GM12878 (cell line): Measurements from ENCODE around the gene FLAD1. TPM values are rescaled to one million over a fixed set of nuclear protein-coding genes. Genes with fewer than 3 reads are reported as not detected.

ENCODE experiments used
- ATAC-seq: fragments of 200-7000 bp; cut with Tn5 transposase; 3 replicates; pipeline ENCODE4 v1.9.1; 2020; ENCODE audit warnings: mild to moderate bottlenecking, moderate library complexity
- BruUV-seq: library from RNA; stranded (reverse); fragments of 400-500 nt; replicated peaks from 2 replicates; lab custom pipeline; 2021; lab: Mats Ljungman, UMichigan
- CTCF ChIA-PET: fragments of 300-600 bp; sonication (Branson Sonifier 250); formaldehyde crosslinking; extraction: SDS; loops from one replicate; lab custom pipeline; 2021; ENCODE audit warnings: inconsistent platforms; lab: Yijun Ruan, JAX
- POLR2A ChIA-PET: fragments of 350-600 bp; formaldehyde crosslinking; extraction: SDS; loops from one replicate; lab custom pipeline; 2021; ENCODE audit warnings: inconsistent platforms; lab: Charles Lee
- RAD21 ChIA-PET: fragments of 300-600 bp; sonication (Branson Sonifier 250); formaldehyde crosslinking; loops from one replicate; lab custom pipeline; 2023; ENCODE audit warnings: antibody characterized with exemption; ENCODE audit not compliant: unreplicated experiment; lab: Charles Lee
- SMC1A ChIA-PET: fragments of 300-600 bp; sonication (Branson Sonifier 250); formaldehyde crosslinking; loops from one replicate; lab custom pipeline; 2023; ENCODE audit not compliant: unreplicated experiment, uncharacterized antibody; lab: Charles Lee
- DNase-seq: peaks from one replicate; pipeline ENCODE4 v3.0.0-alpha.2; 2011; ENCODE audit warnings: low read depth, low spot score
- FAIRE-seq: peaks from 3 replicates; lab custom pipeline; 2011; peaks lifted over from hg19 to GRCh38; lab: Jason Lieb, UNC
- H2AFZ ChIP-seq: 2 replicates; pipeline ENCODE4 v1.6.0; 2011; ENCODE audit warnings: low read depth, low read length, control low read depth; ENCODE audit not compliant: control insufficient read depth
- H3K27ac ChIP-seq: 2 replicates; pipeline ENCODE4 v1.5.1; 2011; ENCODE audit warnings: control low read depth; ENCODE audit not compliant: control insufficient read depth, insufficient read depth
- H3K27me3 ChIP-seq, 2 experiments: replicated peaks in 1 of 2; 2 replicates each; pipeline versions ENCODE4 v1.6.0 to v1.6.1; 2011; ENCODE audit warnings: low read length in 1 of 2; ENCODE audit not compliant: control insufficient read depth in 2 of 2, insufficient read depth in 2 of 2
- H3K36me3 ChIP-seq, 2 experiments: 2 replicates each; pipeline ENCODE4 v1.5.1; 2011; ENCODE audit warnings: low read length in 1 of 2; ENCODE audit not compliant: control insufficient read depth in 2 of 2, insufficient read depth in 2 of 2
- H3K4me1 ChIP-seq: 2 replicates; pipeline ENCODE4 v1.6.1; 2011; ENCODE audit warnings: mild to moderate bottlenecking, low read length, moderate library complexity, mixed read lengths; ENCODE audit not compliant: control insufficient read depth, insufficient read depth
- H3K4me2 ChIP-seq: 2 replicates; pipeline ENCODE4 v1.6.0; 2011; ENCODE audit warnings: control low read depth; ENCODE audit not compliant: control insufficient read depth, insufficient read depth
- H3K4me3 ChIP-seq: fragments of 200-600 bp; sonication (generic); 2 replicates; pipeline ENCODE4 v1.5.1; 2016
- H3K79me2 ChIP-seq: 2 replicates; pipeline ENCODE4 v1.6.0; 2011; ENCODE audit warnings: low read length; ENCODE audit not compliant: control insufficient read depth, insufficient read depth
- H3K9ac ChIP-seq: 2 replicates; pipeline ENCODE4 v1.8.0; 2011; ENCODE audit warnings: low read length, control low read depth, mixed read lengths; ENCODE audit not compliant: control insufficient read depth, insufficient read depth
- H3K9me3 ChIP-seq: replicated peaks from 3 replicates; pipeline ENCODE4 v1.5.1; 2011; ENCODE audit warnings: mild to moderate bottlenecking, low read length; ENCODE audit not compliant: control insufficient read depth, insufficient read depth
- H4K20me1 ChIP-seq: 2 replicates; pipeline ENCODE4 v1.6.0; 2011; ENCODE audit not compliant: control insufficient read depth, insufficient read depth
- BRCA1 ChIP-seq: IDR thresholded peaks from 2 replicates; pipeline ENCODE4 v1.6.1; 2011; ENCODE audit warnings: low read depth, low read length, improper control_type of control experiment
- CHD1 ChIP-seq: IDR thresholded peaks from 2 replicates; pipeline ENCODE4 v1.6.1; 2012; ENCODE audit warnings: low read depth, low read length, improper control_type of control experiment
- CREM ChIP-seq: IDR thresholded peaks from 2 replicates; pipeline ENCODE4 v1.6.1; 2014; ENCODE audit warnings: antibody characterized with exemption, low read depth
- GABPA ChIP-seq: IDR thresholded peaks from 2 replicates; pipeline ENCODE4 v1.6.1; 2014; ENCODE audit warnings: antibody characterized with exemption, low read depth, mild to moderate bottlenecking, inconsistent platforms
- MAX ChIP-seq: IDR thresholded peaks from 2 replicates; pipeline ENCODE4 v1.6.1; 2012; ENCODE audit warnings: low read depth, low read length, improper control_type of control experiment
- PML ChIP-seq: IDR thresholded peaks from 2 replicates; pipeline ENCODE4 v1.6.1; 2012; ENCODE audit warnings: low read length, inconsistent platforms
- POLR2AphosphoS2 ChIP-seq: IDR thresholded peaks from 2 replicates; pipeline ENCODE4 v1.6.1; 2011; ENCODE audit warnings: low read depth, mild to moderate bottlenecking, low read length, improper control_type of control experiment, moderate library complexity
- RB1 ChIP-seq: fragments of 450-650 bp; formaldehyde crosslinking; IDR thresholded peaks from 2 replicates; pipeline ENCODE4 v1.6.1; 2017; ENCODE audit warnings: mild to moderate bottlenecking, borderline replicate concordance
- SP1 ChIP-seq: IDR thresholded peaks from one replicate; pipeline ENCODE4 v1.6.1; 2011; ENCODE audit warnings: low read depth, low read length
- SPI1 ChIP-seq: IDR thresholded peaks from 2 replicates; pipeline ENCODE4 v1.6.1; 2011; ENCODE audit warnings: low read depth, mild to moderate bottlenecking, low read length, moderate library complexity, borderline replicate concordance; ENCODE audit not compliant: insufficient read depth
- ZNF592 ChIP-seq: fragments of 450-650 bp; IDR thresholded peaks from 2 replicates; pipeline ENCODE4 v1.6.1; 2017; ENCODE audit warnings: mild to moderate bottlenecking, moderate library complexity
- WGBS: methylation state at CpG from one replicate; pipeline ENCODE4 v1.1.6; 2016; ENCODE audit warnings: low lambda C conversion rate; ENCODE audit not compliant: insufficient replicate concordance, insufficient coverage; ENCODE audit errors: missing lambda C conversion rate; 5-methylcytosine and 5-hydroxymethylcytosine counted together
- in situ Hi-C: fragments of 300-500 bp; cut with MboI; formaldehyde crosslinking; loops from 9 replicates; pipeline ENCODE4 v1.14.3; 2018; ENCODE audit warnings: mixed read lengths
- intact Hi-C: fragments of 100-400 bp; cut with micrococcal nuclease; formaldehyde crosslinking; loops from one replicate; pipeline ENCODE4 v1.14.2; 2022; ENCODE audit not compliant: unreplicated experiment
- polyA plus RNA-seq, 11 experiments: library from polyadenylated mRNA; depleted of rRNA in 4 of 11; unstranded in 6 of 11; stranded (reverse) in 5 of 11; fragments of >200 nt; fragmentation: Nextera tagmentation in 4 of 11; fragmentation: Illumina TruSeq in 1 of 11; extraction: Ambion mirVana in 4 of 11; extraction: Trizol in 1 of 11; gene quantifications; 1 replicate in 1 of 11; 2 replicates in 10 of 11; pipeline versions ENCODE4 v1.2.1 to v1.2.3, GENCODE V29; 2011 to 2016; ENCODE audit warnings: inconsistent platforms in 2 of 11, missing spikeins in 2 of 11, low read depth in 1 of 11
- total RNA-seq, 4 experiments: library from RNA; depleted of rRNA in 3 of 4; stranded (reverse); fragments of >200 nt in 3 of 4; fragmentation: Illumina TruSeq in 1 of 4; extraction: Trizol in 1 of 4; gene quantifications; 2 replicates each; pipeline versions ENCODE4 v1.2.1 to v1.2.3, GENCODE V29; 2013 to 2021

Gene FLAD1
- total and polyA plus RNA-seq, 10 of the 15 experiments (the other 5 are each of a cell fraction or from before 2014, with no cell fraction given) = 22.9 to 93.4 (median 56.6) TPM

- DNase-seq = no peak
- Histone ChIP-seq H3K4me2 (peak overlapping the region; percentile 69), H2AFZ (no peak overlapping the region), H4K20me1 (no peaks in the 10 kb centered on the region), H3K27ac (peak overlapping the region; percentile 100), H3K27me3 (no peaks in the 10 kb centered on the region), H3K79me2 (peaks cover 72% of the 10 kb centered on the region), H3K36me3 (no peaks in the 10 kb centered on the region), H3K9me3 (no peaks in the 10 kb centered on the region; the same call in 2 of the 3 replicates), H3K4me1 (peaks cover 57% of the 10 kb centered on the region), H3K4me3 (peak overlapping the region; percentile 87; the same call in 1 of the 2 replicates), H3K9ac (peak overlapping the region; percentile 97)
- BruUV-seq = no TSS peak
- ChIA-PET POLR2A (interaction anchor here (0.6 to 2.9 kb wide), 11 partner anchors 9 to 535 kb away, joined by 3 to 18 read pairs (median 5); partner anchors contain the start of genes CKS1B, EFNA4, PBXIP1 and PYGO2), SMC1A (interaction anchor here (0.6 to 0.8 kb wide), 2 partner anchors 35 to 56 kb away, joined by 3 to 4 read pairs; no protein-coding TSS in a partner anchor), RAD21 (interaction anchor here (1.2 to 2.6 kb wide), 3 partner anchors 35 to 379 kb away, joined by 4 to 15 read pairs (median 12); no protein-coding TSS in a partner anchor), CTCF (interaction anchor here (0.9 to 3.5 kb wide), 12 partner anchors 10 to 458 kb away, joined by 3 to 20 read pairs (median 4); partner anchors contain the start of gene PYGO2)
- FAIRE-seq = no peak
- 96% methylated on average over 7 of the region's 7 CpGs for WGBS
- ATAC-seq = no peak
- in situ Hi-C loops = no loop called here
- TF ChIP-seq CHD1 = no peak
- TF ChIP-seq SPI1 = peak; percentile 30; the same call in 1 of the 2 replicates
- intact Hi-C loops = no loop called here
These were observed 44.3 kb upstream of the FLAD1 start for GRCh38 chr1:154938604-154939399.

GRCh38 chr1:154940213-154940560 is 43.0 kb upstream of the FLAD1 start:
- Histone ChIP-seq H3K9ac (peak overlapping the region; percentile 98), H3K4me1 (peaks cover 71% of the 10 kb centered on the region), H3K4me2 (peak overlapping the region; percentile 100), H3K9me3 (no peaks in the 10 kb centered on the region; the same call in 2 of the 3 replicates), H3K79me2 (peaks cover 64% of the 10 kb centered on the region), H3K4me3 (peak overlapping the region; percentile 74), H3K27me3 (no peaks in the 10 kb centered on the region), H4K20me1 (no peaks in the 10 kb centered on the region), H3K27ac (peak overlapping the region; percentile 100), H3K36me3 (no peaks in the 10 kb centered on the region), H2AFZ (no peak overlapping the region)
- intact Hi-C loops = no loop called here
- in situ Hi-C loops = no loop called here
- ATAC-seq (no peak), FAIRE-seq (no peak), DNase-seq (no peak)
- no TSS peak for BruUV-seq
- SMC1A ChIA-PET = interaction anchor here (1.0 to 1.6 kb wide), 10 partner anchors 12 to 381 kb away, joined by 3 to 6 read pairs (median 4); no protein-coding TSS in a partner anchor
- RAD21 ChIA-PET = interaction anchor here (0.5 to 2.2 kb wide), 14 partner anchors 44 to 330 kb away, joined by 3 to 15 read pairs (median 5); partner anchors contain the start of gene KCNN3
- WGBS = 0% methylated on average over 1 of the region's 1 CpG
- POLR2A ChIA-PET = interaction anchor here (0.5 to 2.4 kb wide), 18 partner anchors 9 to 382 kb away, joined by 3 to 18 read pairs (median 5); partner anchors contain the start of genes ADAR, EFNA4, FLAD1 and PBXIP1
- CTCF ChIA-PET = interaction anchor here (0.7 to 2.8 kb wide), 15 partner anchors 8 to 459 kb away, joined by 3 to 16 read pairs (median 4); no protein-coding TSS in a partner anchor
- no peak for TF ChIP-seq BRCA1
- no peak for TF ChIP-seq PML
- TF ChIP-seq GABPA = no peak
- TF ChIP-seq MAX = no peak
- TF ChIP-seq SP1 = no peak
- no peak for TF ChIP-seq CREM
- TF ChIP-seq RB1 = peak; percentile 19; the same call in 1 of the 2 replicates
- TF ChIP-seq POLR2AphosphoS2 = no peak
- TF ChIP-seq ZNF592 = no peak
